ENCODE data around the gene PPP1R12B.

The PPP1R12B gene

GRCh38 chr1:202348509-202349205 is at the start of gene PPP1R12B:
TSS of gene PPP1R12B (plus strand) at chr1:202348699. CDS start at chr1:202348852, 153 bp downstream.
- peak; percentile 100 for DNase-seq

- DNase-seq: no peak
Observed at GRCh38 chr1:202302166-202302565, 46.3 kb upstream of the PPP1R12B start.

- no peak for DNase-seq
Observed at GRCh38 chr1:202304375-202304774, 44.1 kb upstream of the PPP1R12B start.

GRCh38 chr1:202305168-202305567 is 43.3 kb upstream of the PPP1R12B start:
- no peak for DNase-seq

- no peak for DNase-seq
Observed at GRCh38 chr1:202306535-202307345, 41.8 kb upstream of the PPP1R12B start.

GRCh38 chr1:202310071-202310725 is 38.3 kb upstream of the PPP1R12B start:
- no peak for DNase-seq

- DNase-seq: no peak
Observed at GRCh38 chr1:202310746-202311145, 37.8 kb upstream of the PPP1R12B start.

- peak; percentile 50 for DNase-seq
Observed at GRCh38 chr1:202311875-202312635, 36.4 kb upstream of the PPP1R12B start.

GRCh38 chr1:202315576-202316168 is 32.8 kb upstream of the PPP1R12B start:
- DNase-seq: peak; percentile 87

GRCh38 chr1:202316186-202316585 is 32.3 kb upstream of the PPP1R12B start:
- DNase-seq: no peak

- no peak for DNase-seq
Observed at GRCh38 chr1:202317941-202318925, 30.3 kb upstream of the PPP1R12B start.

GRCh38 chr1:202319381-202320080 is 29.0 kb upstream of the PPP1R12B start:
- DNase-seq: no peak

GRCh38 chr1:202320081-202320405 is 28.5 kb upstream of the PPP1R12B start:
- no peak for DNase-seq

- peak; percentile 80 for DNase-seq
Observed at GRCh38 chr1:202323731-202324130, 24.8 kb upstream of the PPP1R12B start.

- DNase-seq: no peak
Observed at GRCh38 chr1:202324646-202325045, 23.9 kb upstream of the PPP1R12B start.

GRCh38 chr1:202329891-202330290 is 18.6 kb upstream of the PPP1R12B start:
- no peak for DNase-seq

GRCh38 chr1:202333861-202334260 is 14.6 kb upstream of the PPP1R12B start:
- no peak for DNase-seq

- peak; percentile 76 for DNase-seq
Observed at GRCh38 chr1:202343652-202344349, 4.7 kb upstream of the PPP1R12B start.

GRCh38 chr1:202348005-202348508 is 442 bp upstream of the PPP1R12B start:
- DNase-seq: no peak

All from NCI-H1436 (cell line).